ENCODE data around the gene ALG3. TPM values are rescaled to one million over a fixed set of nuclear protein-coding genes. Genes with fewer than 3 reads are reported as not detected.

The ALG3 gene
- total RNA-seq, 3 donors from 2014 or later (not counting 1 experiment from before 2014, with no cell fraction given), result 18.4 to 21.8 (median 20.4) TPM

DNA sequence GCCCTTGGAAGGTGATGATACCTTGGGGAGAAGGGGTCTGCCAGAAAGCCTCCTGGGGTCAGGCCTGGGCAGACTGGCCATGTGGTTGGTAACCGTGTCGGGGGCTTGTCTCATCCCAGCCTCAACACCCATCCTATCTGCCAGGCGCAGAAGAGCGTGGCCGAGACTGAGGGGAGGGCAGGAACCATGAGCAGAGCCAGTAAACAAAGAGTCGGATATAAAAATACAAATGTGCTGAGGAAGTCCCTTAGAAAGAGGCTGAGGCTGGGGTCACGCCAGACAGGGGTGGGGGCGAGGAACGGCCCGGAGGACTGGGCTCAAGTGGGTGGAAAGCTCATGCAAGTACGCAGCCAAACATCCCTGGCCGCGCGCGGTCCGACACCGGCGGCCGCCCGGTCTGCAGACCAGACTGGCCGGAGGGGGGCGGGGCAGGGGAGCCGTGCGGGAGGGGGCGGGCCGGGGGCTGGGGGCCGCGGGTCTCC lies 10.7 kb upstream of the ALG3 start:
- Histone ChIP-seq H3K36me3 (ENCODE audit: control insufficient read depth, insufficient read depth, low read length) (no peaks in the 10 kb centered on the region), H3K4me3 (ENCODE audit: low read length) (no peak overlapping the region), H3K27me3 (ENCODE audit: control insufficient read depth, insufficient read depth, low read length) (peaks cover 13% of the 10 kb centered on the region), H3K4me1 (ENCODE audit: control insufficient read depth, insufficient read depth, low read length) (peaks cover 29% of the 10 kb centered on the region), H3K9me3 (ENCODE audit: control insufficient read depth, insufficient read depth, low read length) (no peaks in the 10 kb centered on the region), H3K27ac (ENCODE audit: low read length) (no peak overlapping the region)
- TF ChIP-seq, protein P1, sequence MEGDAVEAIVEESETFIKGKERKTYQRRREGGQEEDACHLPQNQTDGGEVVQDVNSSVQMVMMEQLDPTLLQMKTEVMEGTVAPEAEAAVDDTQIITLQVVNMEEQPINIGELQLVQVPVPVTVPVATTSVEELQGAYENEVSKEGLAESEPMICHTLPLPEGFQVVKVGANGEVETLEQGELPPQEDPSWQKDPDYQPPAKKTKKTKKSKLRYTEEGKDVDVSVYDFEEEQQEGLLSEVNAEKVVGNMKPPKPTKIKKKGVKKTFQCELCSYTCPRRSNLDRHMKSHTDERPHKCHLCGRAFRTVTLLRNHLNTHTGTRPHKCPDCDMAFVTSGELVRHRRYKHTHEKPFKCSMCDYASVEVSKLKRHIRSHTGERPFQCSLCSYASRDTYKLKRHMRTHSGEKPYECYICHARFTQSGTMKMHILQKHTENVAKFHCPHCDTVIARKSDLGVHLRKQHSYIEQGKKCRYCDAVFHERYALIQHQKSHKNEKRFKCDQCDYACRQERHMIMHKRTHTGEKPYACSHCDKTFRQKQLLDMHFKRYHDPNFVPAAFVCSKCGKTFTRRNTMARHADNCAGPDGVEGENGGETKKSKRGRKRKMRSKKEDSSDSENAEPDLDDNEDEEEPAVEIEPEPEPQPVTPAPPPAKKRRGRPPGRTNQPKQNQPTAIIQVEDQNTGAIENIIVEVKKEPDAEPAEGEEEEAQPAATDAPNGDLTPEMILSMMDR (IDR thresholded peaks at IDR 0.05), result no peak
- no peaks in the 10 kb centered on the region for H3K9me3 Mint-ChIP-seq
- no peak overlapping the region for H3K27ac Mint-ChIP-seq
- intact Hi-C loops (cut with micrococcal nuclease), result no loop called here
- WGBS (ENCODE audit: insufficient coverage), result 30% methylated on average over 28 of the region's 28 CpGs
- ATAC-seq (no peak), DNase-seq (no peak)
- H3K27me3 Mint-ChIP-seq (ENCODE audit: low read depth in 2 of 2), result peaks cover 0 to 13% of the 10 kb centered on the region in 2 donors
- H3K4me3 Mint-ChIP-seq, result peak overlapping the region; percentile 78
- no peaks in the 10 kb centered on the region for H3K36me3 Mint-ChIP-seq
- peaks cover 18 to 28% of the 10 kb centered on the region in 2 donors for H3K4me1 Mint-ChIP-seq

DNA sequence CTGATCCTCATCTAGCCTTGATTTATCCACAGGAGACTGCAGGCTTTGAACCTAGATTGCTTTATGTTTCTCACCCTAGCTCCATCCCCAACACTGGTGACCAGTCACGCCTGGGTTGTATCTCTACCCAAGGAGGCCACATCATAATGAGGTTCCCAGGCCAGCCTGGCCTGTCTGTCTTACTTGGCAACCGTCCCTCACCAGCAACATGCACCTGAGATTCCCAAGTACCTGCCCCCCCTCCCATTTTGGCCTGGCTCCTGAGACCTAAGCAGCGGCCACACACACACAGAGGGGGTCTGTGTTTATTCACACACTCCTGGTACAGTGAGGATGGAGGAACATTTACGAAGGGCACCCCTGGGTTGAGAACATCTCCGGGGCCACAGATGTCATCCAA lies 10.2 kb upstream of the ALG3 start:
- H3K4me1 ChIP-seq (ENCODE audit: control insufficient read depth, insufficient read depth, low read length), result peaks cover 29% of the 10 kb centered on the region
- no peak overlapping the region for H3K4me3 ChIP-seq (ENCODE audit: low read length)
- H3K36me3 ChIP-seq (ENCODE audit: control insufficient read depth, insufficient read depth, low read length), result no peaks in the 10 kb centered on the region
- WGBS (ENCODE audit: insufficient coverage), result 98% methylated on average over 5 of the region's 5 CpGs
- no peaks in the 10 kb centered on the region for H3K9me3 Mint-ChIP-seq
- TF ChIP-seq, protein P1 (IDR thresholded peaks at IDR 0.05), result no peak
- DNase-seq (no peak), ATAC-seq (no peak)
- intact Hi-C loops (cut with micrococcal nuclease), result no loop called here
- no peaks in the 10 kb centered on the region for H3K36me3 Mint-ChIP-seq
- no peaks in the 10 kb centered on the region for H3K9me3 ChIP-seq (ENCODE audit: control insufficient read depth, insufficient read depth, low read length)
- H3K4me3 Mint-ChIP-seq, result peak overlapping the region; percentile 78
- no peak overlapping the region for H3K27ac ChIP-seq (ENCODE audit: low read length)
- peaks cover 18 to 28% of the 10 kb centered on the region in 2 donors for H3K4me1 Mint-ChIP-seq
- no peak overlapping the region for H3K27ac Mint-ChIP-seq
- H3K27me3 ChIP-seq (ENCODE audit: control insufficient read depth, insufficient read depth, low read length), result peaks cover 12% of the 10 kb centered on the region
- H3K27me3 Mint-ChIP-seq (ENCODE audit: low read depth in 2 of 2), result peaks cover 0 to 13% of the 10 kb centered on the region in 2 donors

- 96% methylated on average over 21 of the region's 23 CpGs for WGBS (ENCODE audit: insufficient coverage)
- H3K4me1 ChIP-seq (ENCODE audit: control insufficient read depth, insufficient read depth, low read length), result peaks cover 20% of the 10 kb centered on the region
- H3K27me3 ChIP-seq (ENCODE audit: control insufficient read depth, insufficient read depth, low read length), result peaks cover 3% of the 10 kb centered on the region
- Mint-ChIP-seq H3K4me3 (no peak overlapping the region), H3K27me3 (ENCODE audit: low read depth in 2 of 2) (peaks cover 0 to 10% of the 10 kb centered on the region in 2 donors), H3K27ac (no peak overlapping the region), H3K36me3 (no peaks in the 10 kb centered on the region), H3K4me1 (peaks cover 13 to 21% of the 10 kb centered on the region in 2 donors), H3K9me3 (no peaks in the 10 kb centered on the region)
- no peak overlapping the region for H3K4me3 ChIP-seq (ENCODE audit: low read length)
- H3K9me3 ChIP-seq (ENCODE audit: control insufficient read depth, insufficient read depth, low read length), result no peaks in the 10 kb centered on the region
- intact Hi-C loops (cut with micrococcal nuclease), result no loop called here
- no peak overlapping the region for H3K27ac ChIP-seq (ENCODE audit: low read length)
- H3K36me3 ChIP-seq (ENCODE audit: control insufficient read depth, insufficient read depth, low read length), result no peaks in the 10 kb centered on the region
- ATAC-seq, result no peak
- TF ChIP-seq, protein P1 (IDR thresholded peaks at IDR 0.05), result no peak
- DNase-seq, result no peak
These were observed 8.5 kb upstream of the ALG3 start for GRCh38 chr3:184257083-184257915.
